Right atrium auricular region (tissue), 2 donors: ENCODE results near the gene BICDL1. TPM values are rescaled to one million over a fixed set of nuclear protein-coding genes. Genes with fewer than 3 reads are reported as not detected.

Experiments
- DNase-seq: peaks from one replicate; pipeline ENCODE4 v3.0.0-alpha.2; 2019; ENCODE audit warnings: low spot score
- H3K27ac ChIP-seq, 2 donors: fragments of 200-600 bp; sonication (generic); 1 replicate in 1 of 2; 2 replicates in 1 of 2; pipeline ENCODE4 v1.5.1; 2016 to 2019
- H3K27me3 ChIP-seq, 2 donors: fragments of 200-600 bp; sonication (generic); one replicate each; pipeline versions ENCODE4 v1.5.1 to v1.6.0; 2017 to 2019
- H3K36me3 ChIP-seq: fragments of 200-600 bp; sonication (generic); one replicate; pipeline ENCODE4 v1.5.1; 2016
- H3K4me1 ChIP-seq, 2 donors: fragments of 200-600 bp; sonication (generic); one replicate each; pipeline versions ENCODE4 v1.5.1 to v1.6.0; 2017 to 2019
- H3K4me3 ChIP-seq, 2 donors: fragments of 200-600 bp; sonication (generic); 1 replicate in 1 of 2; 2 replicates in 1 of 2; pipeline ENCODE4 v1.5.1; 2017 to 2019; ENCODE audit warnings: mild to moderate bottlenecking in 1 of 2, moderate library complexity in 1 of 2
- H3K9me3 ChIP-seq, 2 donors: fragments of 200-600 bp; sonication (generic); one replicate each; pipeline ENCODE4 v1.5.1; 2019
- total RNA-seq, 2 donors: library from RNA; depleted of rRNA; stranded (reverse); fragments of >200 nt; gene quantifications; one replicate each; pipeline ENCODE4 v1.1.0, GENCODE V29; 2016
- TF ChIP-seq, protein P1 (sequence below), 2 donors: fragments of 200-600 bp; sonication (generic); IDR thresholded peaks; one replicate each; pipeline ENCODE4 v1.5.1; 2019; ENCODE audit warnings: antibody characterized with exemption in 2 of 2

BICDL1 gene
- total RNA-seq, 2 donors from 2014 or later: 9.8 to 47.2 TPM

DNA sequence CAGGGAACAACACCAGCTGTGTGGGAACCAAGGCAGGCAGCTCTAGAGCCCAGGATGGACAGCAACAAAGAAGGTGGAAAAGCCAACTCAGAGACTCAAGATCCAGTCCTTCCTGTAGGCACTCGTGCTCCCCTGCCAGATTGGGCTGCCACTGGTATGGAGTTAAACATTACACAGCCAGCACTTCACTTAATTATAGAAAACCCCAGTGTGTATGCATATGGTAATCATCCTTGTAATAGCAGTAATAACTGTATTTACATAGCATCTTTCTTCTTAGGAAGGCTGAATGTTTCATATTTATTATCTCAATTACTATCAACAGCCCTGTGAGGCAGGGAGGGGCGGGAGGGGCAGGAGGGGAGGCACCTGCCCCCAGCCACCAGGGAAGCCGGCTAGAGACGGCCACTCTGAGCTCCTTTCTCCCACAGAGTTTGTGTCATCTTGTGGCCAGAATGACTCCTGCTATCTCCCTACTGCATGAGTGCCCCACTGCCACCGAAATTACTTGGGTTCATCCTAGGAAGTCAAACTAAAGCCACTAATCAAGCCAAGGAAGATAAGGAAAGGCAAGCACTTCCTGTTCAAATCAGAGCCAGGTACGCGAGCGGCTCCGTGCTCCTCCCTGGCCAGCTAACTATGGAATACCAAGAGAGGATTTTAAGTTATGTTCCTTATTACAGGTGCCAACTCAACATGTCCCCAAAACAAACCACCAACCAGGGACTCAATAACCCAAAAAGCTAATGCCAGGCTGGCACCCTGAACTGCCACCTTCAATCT, 143.2 kb downstream of the BICDL1 start:
- DNase-seq: no peak
- no peaks in the 10 kb centered on the region for H3K27me3 ChIP-seq
- peaks cover 98% of the 10 kb centered on the region for H3K36me3 ChIP-seq
- no peak overlapping the region for H3K4me3 ChIP-seq
- no peaks in the 10 kb centered on the region for H3K9me3 ChIP-seq
- peaks cover 0 to 7% of the 10 kb centered on the region in 2 donors for H3K4me1 ChIP-seq
- peak overlapping the region; percentile 6 to 33 for H3K27ac ChIP-seq
- TF ChIP-seq, protein P1, sequence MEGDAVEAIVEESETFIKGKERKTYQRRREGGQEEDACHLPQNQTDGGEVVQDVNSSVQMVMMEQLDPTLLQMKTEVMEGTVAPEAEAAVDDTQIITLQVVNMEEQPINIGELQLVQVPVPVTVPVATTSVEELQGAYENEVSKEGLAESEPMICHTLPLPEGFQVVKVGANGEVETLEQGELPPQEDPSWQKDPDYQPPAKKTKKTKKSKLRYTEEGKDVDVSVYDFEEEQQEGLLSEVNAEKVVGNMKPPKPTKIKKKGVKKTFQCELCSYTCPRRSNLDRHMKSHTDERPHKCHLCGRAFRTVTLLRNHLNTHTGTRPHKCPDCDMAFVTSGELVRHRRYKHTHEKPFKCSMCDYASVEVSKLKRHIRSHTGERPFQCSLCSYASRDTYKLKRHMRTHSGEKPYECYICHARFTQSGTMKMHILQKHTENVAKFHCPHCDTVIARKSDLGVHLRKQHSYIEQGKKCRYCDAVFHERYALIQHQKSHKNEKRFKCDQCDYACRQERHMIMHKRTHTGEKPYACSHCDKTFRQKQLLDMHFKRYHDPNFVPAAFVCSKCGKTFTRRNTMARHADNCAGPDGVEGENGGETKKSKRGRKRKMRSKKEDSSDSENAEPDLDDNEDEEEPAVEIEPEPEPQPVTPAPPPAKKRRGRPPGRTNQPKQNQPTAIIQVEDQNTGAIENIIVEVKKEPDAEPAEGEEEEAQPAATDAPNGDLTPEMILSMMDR (IDR thresholded peaks at IDR 0.05): no peak

DNA sequence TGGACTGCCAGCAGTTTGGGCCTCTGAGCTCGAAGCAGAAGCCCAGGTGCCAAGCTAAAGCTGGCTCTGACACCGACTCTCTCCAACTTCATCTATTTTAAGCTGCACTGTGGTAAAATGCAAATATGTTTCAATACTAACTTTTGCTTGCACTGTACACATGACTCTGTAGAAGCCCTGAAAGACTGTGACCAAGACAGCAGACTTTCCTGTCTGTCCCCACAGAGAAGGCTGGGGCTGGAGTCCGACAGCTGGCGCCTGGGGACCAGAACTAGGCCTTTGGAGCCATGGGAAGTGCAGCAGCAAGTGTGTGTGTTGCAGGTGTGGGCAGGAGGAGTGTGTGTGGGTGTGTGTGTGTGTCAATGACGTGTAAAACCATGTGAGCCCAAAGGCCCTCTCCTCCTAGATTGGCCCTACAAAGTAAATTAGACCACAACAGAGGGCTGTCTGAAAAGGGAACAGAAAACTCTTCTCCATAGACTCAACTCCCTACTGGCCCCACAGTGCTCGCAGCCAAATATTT, 143.9 kb downstream of the BICDL1 start:
- no peaks in the 10 kb centered on the region for H3K9me3 ChIP-seq
- TF ChIP-seq, protein P1 (IDR thresholded peaks at IDR 0.05): no peak

DNA sequence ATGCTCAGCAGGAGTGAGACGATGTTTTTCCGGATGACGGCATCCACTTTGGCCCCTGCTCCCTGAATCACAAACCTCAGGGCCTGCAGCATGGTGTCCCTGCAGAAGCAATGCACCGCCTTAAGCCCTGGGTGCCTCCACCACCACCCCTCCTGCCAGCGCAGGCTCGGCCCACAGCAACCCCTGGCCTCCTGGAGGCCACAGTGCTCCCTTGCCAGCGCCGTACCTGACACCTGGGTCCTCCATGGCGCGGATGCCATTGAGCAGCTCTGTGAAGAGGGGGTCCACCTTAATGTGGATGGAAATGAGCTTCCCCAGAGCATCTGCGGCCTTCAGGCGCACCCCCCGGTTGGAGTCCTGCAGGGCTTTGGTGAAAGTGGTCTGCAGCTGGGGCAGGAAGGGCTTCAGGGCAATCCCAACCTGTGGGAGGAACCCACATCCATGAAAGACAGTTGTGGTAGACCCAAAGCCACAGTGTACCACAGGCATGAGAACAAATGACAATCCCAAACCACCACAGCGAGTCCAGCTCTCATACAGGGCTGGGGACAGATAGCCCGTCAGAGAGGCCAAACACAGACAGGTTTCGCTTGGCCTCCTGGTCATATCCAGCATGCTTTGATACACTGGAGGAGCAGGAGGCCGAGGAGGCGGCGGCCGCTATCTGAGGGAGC, 145.4 kb downstream of the BICDL1 start:
- H3K27me3 ChIP-seq: no peaks in the 10 kb centered on the region
- no peak overlapping the region for H3K27ac ChIP-seq
- no peak for DNase-seq
- no peaks in the 10 kb centered on the region for H3K9me3 ChIP-seq
- TF ChIP-seq, protein P1 (IDR thresholded peaks at IDR 0.05): no peak
- H3K36me3 ChIP-seq: peaks cover 99% of the 10 kb centered on the region
- H3K4me3 ChIP-seq: no peak overlapping the region
- peaks cover 0 to 7% of the 10 kb centered on the region in 2 donors for H3K4me1 ChIP-seq

More for the DNA sequence above, 143.9 kb downstream of the BICDL1 start:
- H3K27me3 ChIP-seq: no peaks in the 10 kb centered on the region
- H3K4me3 ChIP-seq: no peak overlapping the region
- peaks cover 100% of the 10 kb centered on the region for H3K36me3 ChIP-seq
- H3K4me1 ChIP-seq: peaks cover 0 to 7% of the 10 kb centered on the region in 2 donors
- H3K27ac ChIP-seq: peak overlapping the region; percentile 13 to 33
- DNase-seq: no peak

DNA sequence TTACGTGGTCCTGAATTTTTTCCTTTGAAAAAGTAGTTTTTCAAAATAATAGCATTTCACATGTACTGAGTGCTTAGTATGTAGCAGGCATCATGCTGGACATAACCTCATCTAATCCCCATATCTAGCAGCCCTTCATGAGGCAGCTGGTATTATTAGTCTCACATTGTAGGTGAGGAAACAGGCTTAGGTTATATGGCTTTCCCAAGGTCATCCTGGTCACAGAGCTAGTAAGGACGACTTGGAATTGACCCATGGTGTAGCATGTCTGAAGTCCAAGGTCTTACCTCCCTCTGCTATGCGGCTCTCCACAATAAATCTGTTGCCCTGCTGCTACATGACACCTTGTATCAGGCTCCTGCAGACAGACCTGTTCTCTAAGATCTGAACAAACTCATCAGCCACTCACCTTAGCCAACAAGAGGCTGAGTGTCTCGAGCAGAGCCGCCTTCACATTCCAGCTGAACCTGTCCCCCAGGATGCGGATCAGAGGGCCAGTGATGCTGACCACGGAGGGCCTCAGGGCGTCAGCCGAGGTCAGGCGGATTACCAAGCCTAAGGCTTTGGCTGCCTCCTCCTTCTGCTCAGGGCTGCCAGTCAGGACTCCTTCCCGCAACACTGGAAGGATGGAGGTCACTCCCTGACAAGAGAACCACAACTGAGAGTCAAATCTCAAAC, 147.2 kb downstream of the BICDL1 start:
- Histone ChIP-seq H3K9me3 (no peaks in the 10 kb centered on the region), H3K4me3 (no peak overlapping the region), H3K4me1 (peaks cover 0 to 7% of the 10 kb centered on the region in 2 donors), H3K27ac (no peak overlapping the region), H3K27me3 (no peaks in the 10 kb centered on the region), H3K36me3 (peaks cover 99% of the 10 kb centered on the region)
- no peak for DNase-seq
- TF ChIP-seq, protein P1 (IDR thresholded peaks at IDR 0.05): no peak

DNA sequence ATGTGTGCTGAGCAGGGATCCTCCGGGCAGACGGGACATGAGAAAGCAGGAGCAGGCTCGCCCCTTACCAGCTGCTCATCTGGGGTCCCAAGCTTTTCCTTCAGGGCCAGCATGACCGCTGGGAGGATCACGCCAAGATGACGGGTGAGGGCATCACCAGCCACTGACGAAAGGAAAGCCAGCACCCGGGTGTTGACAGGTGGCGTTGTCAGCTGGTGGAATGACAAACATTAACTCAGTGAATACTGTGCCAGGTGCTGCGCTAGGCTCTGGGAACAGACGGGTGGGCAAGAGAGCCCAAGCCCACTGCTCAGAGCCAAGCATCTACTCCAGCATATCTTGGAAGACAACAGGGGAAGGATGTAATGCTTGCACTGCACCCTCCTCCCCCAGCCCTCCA, 148.8 kb downstream of the BICDL1 start:
- Histone ChIP-seq H3K9me3 (no peaks in the 10 kb centered on the region), H3K4me1 (no peaks in the 10 kb centered on the region), H3K36me3 (peaks cover 99% of the 10 kb centered on the region), H3K4me3 (no peak overlapping the region), H3K27me3 (no peaks in the 10 kb centered on the region), H3K27ac (no peak overlapping the region)
- DNase-seq: no peak
- TF ChIP-seq, protein P1 (IDR thresholded peaks at IDR 0.05): no peak
